ENCODE results near the gene ZBTB42. TPM values are rescaled to one million over a fixed set of nuclear protein-coding genes. Genes with fewer than 3 reads are reported as not detected.
A peak's percentile ranks its signal among the peaks of the same experiment; 100 is the strongest.

ZBTB42 gene
- total RNA-seq, 3 donors from 2014 or later, result 3.5 to 11.4 (median 9.2) TPM

DNA sequence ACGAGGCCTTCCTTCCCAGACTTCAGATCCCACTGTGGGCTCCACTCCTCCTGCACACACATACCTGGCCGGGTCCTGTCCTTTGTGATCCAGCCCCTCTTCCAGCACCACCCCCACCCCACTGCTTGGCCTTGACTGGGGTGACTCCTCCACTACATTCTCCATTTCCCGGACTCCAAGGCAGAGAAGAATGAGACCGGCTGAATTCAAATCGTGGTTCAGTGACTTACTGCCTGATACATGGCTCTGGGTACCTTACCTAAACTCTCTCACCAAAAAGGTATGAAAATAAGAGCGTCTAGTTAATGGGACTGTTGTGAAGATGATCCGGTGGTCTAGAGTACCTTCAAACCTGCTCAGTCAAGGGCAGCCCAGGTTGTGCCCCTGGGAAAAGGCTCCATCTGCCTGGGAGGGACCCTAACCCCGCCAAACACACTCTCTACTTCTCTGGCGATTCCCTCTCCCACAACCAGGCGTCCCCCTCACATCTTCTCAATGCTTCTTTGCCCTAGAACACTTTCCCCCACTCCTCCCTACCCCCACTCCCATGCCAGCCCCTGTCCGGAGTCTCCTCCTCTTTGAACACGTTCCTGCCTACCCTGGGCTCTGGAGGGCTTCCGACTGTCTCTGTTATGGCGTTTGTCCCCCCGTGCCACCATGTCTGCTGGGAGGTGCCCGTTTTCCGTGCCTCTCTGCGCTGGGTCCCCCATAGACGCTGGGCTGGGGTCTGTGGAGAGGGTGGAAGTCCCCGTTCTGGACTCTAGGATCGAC is 1.5 kb upstream of the ZBTB42 start:
- Histone ChIP-seq H3K4me3 (peak overlapping the region; percentile 75 to 80 (median 76)), H3K4me1 (peaks cover 10 to 11% of the 10 kb centered on the region in 2 donors), H3K36me3 (no peaks in the 10 kb centered on the region), H3K9me3 (no peaks in the 10 kb centered on the region), H3K27me3 (no peaks in the 10 kb centered on the region), H3K27ac (peak overlapping the region; percentile 97 to 98)
- TF ChIP-seq POLR2AphosphoS5 (IDR thresholded peaks at IDR 0.05) (no peak), POLR2A (IDR thresholded peaks at IDR 0.05) (no peak)
- TF ChIP-seq, protein P1, sequence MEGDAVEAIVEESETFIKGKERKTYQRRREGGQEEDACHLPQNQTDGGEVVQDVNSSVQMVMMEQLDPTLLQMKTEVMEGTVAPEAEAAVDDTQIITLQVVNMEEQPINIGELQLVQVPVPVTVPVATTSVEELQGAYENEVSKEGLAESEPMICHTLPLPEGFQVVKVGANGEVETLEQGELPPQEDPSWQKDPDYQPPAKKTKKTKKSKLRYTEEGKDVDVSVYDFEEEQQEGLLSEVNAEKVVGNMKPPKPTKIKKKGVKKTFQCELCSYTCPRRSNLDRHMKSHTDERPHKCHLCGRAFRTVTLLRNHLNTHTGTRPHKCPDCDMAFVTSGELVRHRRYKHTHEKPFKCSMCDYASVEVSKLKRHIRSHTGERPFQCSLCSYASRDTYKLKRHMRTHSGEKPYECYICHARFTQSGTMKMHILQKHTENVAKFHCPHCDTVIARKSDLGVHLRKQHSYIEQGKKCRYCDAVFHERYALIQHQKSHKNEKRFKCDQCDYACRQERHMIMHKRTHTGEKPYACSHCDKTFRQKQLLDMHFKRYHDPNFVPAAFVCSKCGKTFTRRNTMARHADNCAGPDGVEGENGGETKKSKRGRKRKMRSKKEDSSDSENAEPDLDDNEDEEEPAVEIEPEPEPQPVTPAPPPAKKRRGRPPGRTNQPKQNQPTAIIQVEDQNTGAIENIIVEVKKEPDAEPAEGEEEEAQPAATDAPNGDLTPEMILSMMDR (IDR thresholded peaks at IDR 0.05), result no peak
- DNase-seq (ENCODE audit: low spot score in 2 of 2), result no peak
- intact Hi-C loops (cut with DNase I; ENCODE audit: low total_unique reads), result no loop called here

DNA sequence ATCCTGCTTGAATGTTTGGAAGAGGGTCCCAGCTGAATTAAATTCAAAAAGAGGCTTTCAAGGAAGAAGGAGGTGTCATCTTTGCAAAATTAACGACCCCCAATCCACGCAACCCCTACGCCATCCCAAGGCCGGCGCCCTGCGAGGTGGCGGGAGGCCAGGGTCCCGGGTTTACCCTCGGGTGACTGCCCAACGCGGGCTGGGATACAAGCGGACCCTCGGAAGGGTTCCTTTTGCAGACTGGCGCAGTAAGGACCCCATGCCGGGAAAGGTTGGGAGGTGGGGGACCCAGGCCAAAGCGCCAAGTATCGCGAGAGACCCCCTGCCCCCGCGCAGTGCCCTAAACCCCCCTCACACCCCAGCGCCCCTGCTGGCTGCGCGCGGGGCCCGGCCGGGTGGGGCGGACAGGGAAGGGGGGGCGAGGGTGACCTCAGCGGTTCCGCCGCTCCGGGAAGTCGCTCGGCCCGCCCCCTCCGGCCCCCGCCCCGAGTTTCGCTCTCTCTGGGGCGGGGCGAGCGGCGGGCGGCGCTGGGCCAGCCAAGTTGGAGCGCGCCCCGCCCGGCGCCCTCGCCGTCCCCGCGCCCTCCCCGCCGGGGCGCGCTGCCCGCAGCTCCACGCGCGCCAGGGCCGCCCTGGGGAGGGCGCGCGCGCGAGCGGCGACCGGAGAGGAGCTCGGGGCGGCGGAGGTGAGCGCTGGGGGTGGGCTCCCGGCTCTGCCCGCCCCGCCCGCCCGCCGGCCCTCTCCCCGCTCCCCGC is 708 bp upstream of the ZBTB42 start:
- intact Hi-C loops (cut with DNase I; ENCODE audit: low total_unique reads), result no loop called here
- H3K4me1 ChIP-seq, result peaks cover 10 to 11% of the 10 kb centered on the region in 2 donors
- H3K27ac ChIP-seq, result peak overlapping the region; percentile 97 to 98
- TF ChIP-seq POLR2A (IDR thresholded peaks at IDR 0.05) (no peak), POLR2AphosphoS5 (IDR thresholded peaks at IDR 0.05) (peak; percentile 64 to 72 (median 71))
- TF ChIP-seq, protein P1 (IDR thresholded peaks at IDR 0.05), result peak in 2 of 3 donors; percentile 19 to 34
- peak; percentile 72 to 84 for DNase-seq (ENCODE audit: low spot score in 2 of 2)
- H3K9me3 ChIP-seq, result no peaks in the 10 kb centered on the region
- H3K27me3 ChIP-seq, result no peaks in the 10 kb centered on the region
- peak overlapping the region; percentile 75 to 80 (median 76) for H3K4me3 ChIP-seq
- H3K36me3 ChIP-seq, result no peaks in the 10 kb centered on the region

DNA sequence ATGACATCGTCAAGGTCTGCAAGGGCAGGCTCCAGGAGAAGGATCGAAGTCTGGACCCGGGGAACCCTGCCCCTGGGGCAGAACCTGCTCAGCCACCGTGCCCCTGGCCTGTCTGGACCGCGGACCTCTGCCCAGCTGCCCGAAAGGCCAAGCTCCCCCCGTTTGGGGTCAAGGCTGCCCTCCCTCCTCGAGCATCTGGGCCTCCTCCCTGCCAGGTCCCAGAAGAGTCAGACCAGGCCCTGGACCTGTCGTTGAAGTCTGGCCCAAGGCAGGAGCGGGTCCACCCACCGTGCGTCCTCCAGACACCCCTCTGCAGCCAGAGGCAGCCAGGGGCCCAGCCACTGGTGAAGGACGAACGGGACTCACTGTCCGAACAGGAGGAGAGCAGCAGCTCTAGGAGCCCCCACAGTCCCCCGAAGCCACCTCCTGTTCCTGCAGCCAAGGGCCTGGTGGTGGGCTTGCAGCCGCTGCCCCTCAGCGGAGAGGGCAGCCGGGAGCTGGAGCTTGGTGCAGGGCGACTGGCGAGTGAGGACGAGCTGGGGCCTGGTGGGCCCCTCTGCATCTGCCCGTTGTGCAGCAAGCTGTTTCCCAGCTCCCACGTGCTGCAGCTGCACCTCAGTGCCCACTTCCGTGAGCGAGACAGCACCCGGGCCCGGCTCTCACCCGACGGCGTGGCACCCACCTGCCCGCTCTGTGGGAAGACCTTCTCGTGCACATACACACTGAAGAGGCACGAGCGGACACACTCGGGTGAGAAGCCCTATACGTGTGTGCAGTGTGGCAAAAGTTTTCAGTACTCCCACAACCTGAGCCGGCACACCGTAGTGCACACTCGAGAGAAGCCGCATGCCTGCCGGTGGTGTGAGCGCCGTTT is 856 bp downstream of the ZBTB42 start:
- Histone ChIP-seq H3K9me3 (no peaks in the 10 kb centered on the region), H3K27ac (peak overlapping the region; percentile 97 to 98), H3K4me3 (peak overlapping the region; percentile 75 to 80 (median 76)), H3K4me1 (peaks cover 6 to 10% of the 10 kb centered on the region in 2 donors), H3K27me3 (no peaks in the 10 kb centered on the region), H3K36me3 (no peaks in the 10 kb centered on the region)
- no peak for DNase-seq (ENCODE audit: low spot score in 2 of 2)
- TF ChIP-seq POLR2AphosphoS5 (IDR thresholded peaks at IDR 0.05), result no peak
- TF ChIP-seq, protein P1 (IDR thresholded peaks at IDR 0.05), result no peak
- no peak for TF ChIP-seq POLR2A (IDR thresholded peaks at IDR 0.05)
- intact Hi-C loops (cut with DNase I; ENCODE audit: low total_unique reads), result no loop called here

DNA sequence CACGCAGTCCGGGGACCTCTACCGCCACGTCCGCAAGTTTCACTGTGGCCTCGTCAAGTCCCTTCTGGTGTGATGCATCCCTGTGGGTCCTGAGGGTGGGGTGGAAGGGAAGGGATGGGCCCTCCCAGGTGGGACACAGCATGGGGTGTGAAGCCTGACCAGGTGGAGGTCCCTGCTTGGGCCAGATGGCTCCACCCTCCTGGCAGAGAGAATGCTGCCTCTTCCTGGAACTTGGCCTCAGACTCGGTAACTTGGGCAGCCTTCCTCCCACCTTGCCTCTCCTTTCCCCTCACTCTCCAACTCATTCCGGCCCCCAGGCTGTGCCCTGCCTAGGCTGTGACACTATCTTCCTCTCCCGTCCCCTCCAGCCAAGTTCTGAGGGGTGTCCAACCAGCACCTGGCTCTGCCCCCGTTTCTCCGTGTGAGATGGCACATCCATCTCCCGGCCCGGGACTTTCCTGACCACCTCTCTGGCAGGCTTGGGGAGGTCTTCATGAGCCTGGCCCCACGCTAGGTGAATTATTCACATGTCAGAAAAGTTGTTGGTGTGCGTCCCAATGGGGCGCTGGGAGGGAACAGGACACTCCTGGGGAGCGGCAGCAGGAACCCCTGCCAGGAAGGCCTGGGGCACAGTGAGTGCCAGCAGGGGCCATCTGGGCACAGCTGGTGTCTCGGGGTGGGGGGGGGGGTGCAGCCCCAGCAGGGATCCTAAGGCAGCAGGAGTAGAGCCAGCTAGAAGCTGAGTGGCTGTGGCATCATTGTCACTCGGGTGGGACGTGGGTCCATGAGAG is 1.7 kb downstream of the ZBTB42 start:
- DNase-seq (ENCODE audit: low spot score in 2 of 2), result no peak
- H3K9me3 ChIP-seq, result no peaks in the 10 kb centered on the region
- TF ChIP-seq POLR2AphosphoS5 (IDR thresholded peaks at IDR 0.05) (no peak), POLR2A (IDR thresholded peaks at IDR 0.05) (no peak)
- TF ChIP-seq, protein P1 (IDR thresholded peaks at IDR 0.05), result no peak
- H3K4me3 ChIP-seq, result peak overlapping the region in 1 of 3 donors; percentile 44
- no peaks in the 10 kb centered on the region for H3K27me3 ChIP-seq
- peaks cover 6 to 10% of the 10 kb centered on the region in 2 donors for H3K4me1 ChIP-seq
- no peaks in the 10 kb centered on the region for H3K36me3 ChIP-seq
- H3K27ac ChIP-seq, result no peak overlapping the region
- intact Hi-C loops (cut with DNase I; ENCODE audit: low total_unique reads), result no loop called here
